Upper lobe of left lung (tissue), 6 donors: ENCODE results near the gene D2HGDH. TPM values are rescaled to one million over a fixed set of nuclear protein-coding genes. Genes with fewer than 3 reads are reported as not detected.

Experiments used
- ATAC-seq, 2 donors: fragments of 200-7000 bp; cut with Tn5 transposase; one replicate each; pipeline ENCODE4 v1.9.1; 2022; ENCODE audit warnings: mild to moderate bottlenecking in 2 of 2, moderate library complexity in 2 of 2; ENCODE audit not compliant: low FRiP score in 2 of 2
- DNase-seq, 2 donors: peaks; one replicate each; pipeline ENCODE4 v3.0.0-alpha.2; 2019 to 2020
- H3K27ac ChIP-seq, 4 donors: fragments of 200-600 bp; sonication (generic); one replicate each; pipeline ENCODE4 v1.5.1; 2016 to 2019
- H3K27me3 ChIP-seq, 4 donors: fragments of 200-600 bp; sonication (generic); one replicate each; pipeline ENCODE4 v1.5.1; 2017 to 2019
- H3K36me3 ChIP-seq, 4 donors: fragments of 200-600 bp; sonication (generic); one replicate each; pipeline ENCODE4 v1.5.1; 2016 to 2019
- H3K4me1 ChIP-seq, 4 donors: fragments of 200-600 bp; sonication (generic); one replicate each; pipeline ENCODE4 v1.5.1; 2018 to 2019
- H3K4me3 ChIP-seq, 4 donors: fragments of 200-600 bp; sonication (generic); one replicate each; pipeline ENCODE4 v1.5.1; 2017 to 2019; ENCODE audit warnings: mild to moderate bottlenecking in 2 of 4, moderate library complexity in 1 of 4
- H3K9me3 ChIP-seq, 4 donors: fragments of 200-600 bp; sonication (generic); one replicate each; pipeline ENCODE4 v1.5.1; 2018 to 2019
- CTCF ChIP-seq, 6 experiments: fragments of 450-650 bp in 4 of 6; fragments of 200-600 bp in 2 of 6; sonication (generic) in 2 of 6; IDR thresholded peaks; one replicate each; pipeline ENCODE4 v1.5.1; 2016 to 2019; ENCODE audit warnings: antibody characterized with exemption in 6 of 6
- EP300 ChIP-seq, 4 donors: sonication (generic); formaldehyde crosslinking; IDR thresholded peaks; one replicate each; pipeline ENCODE4 v1.5.1; 2017; ENCODE audit warnings: antibody characterized with exemption in 4 of 4, control low read depth in 2 of 4
- POLR2A ChIP-seq, 4 donors: fragments of 450-650 bp; IDR thresholded peaks; one replicate each; pipeline ENCODE4 v1.5.1; 2016 to 2017; ENCODE audit warnings: antibody characterized with exemption in 4 of 4, mild to moderate bottlenecking in 2 of 4
- POLR2AphosphoS5 ChIP-seq, 2 donors: sonication (generic); formaldehyde crosslinking; IDR thresholded peaks; one replicate each; pipeline ENCODE4 v1.5.1; 2017; ENCODE audit warnings: antibody characterized with exemption in 2 of 2
- WGBS, 2 donors: methylation state at CpG; one replicate each; pipeline ENCODE4 v1.1.5; 2017 to 2018; 5-methylcytosine and 5-hydroxymethylcytosine counted together
- total RNA-seq, 6 donors: library from RNA; depleted of rRNA in 4 of 6; stranded (reverse); fragments of >200 nt in 4 of 6; gene quantifications; one replicate each; pipeline versions ENCODE4 v1.1.0 to v1.2.1, GENCODE V29; 2016 to 2021
- donor health status: DM: no; HTN: no; CAD: no; lungs with moderate emphysema.
- donor health status: DM: no; HTN: yes; CAD: no; lungs with severe emphysema.

Gene D2HGDH
- total RNA-seq, 6 donors from 2014 or later = 12.5 to 155 (median 35.8) TPM

GRCh38 chr2:241774419-241775222 is 40.2 kb downstream of the D2HGDH start:
- Histone ChIP-seq H3K4me1 (peaks cover 7 to 14% (median 9%) of the 10 kb centered on the region in 4 donors), H3K9me3 (no peaks in the 10 kb centered on the region), H3K27ac (no peak overlapping the region), H3K36me3 (no peaks in the 10 kb centered on the region), H3K4me3 (no peak overlapping the region), H3K27me3 (peaks cover 0 to 2% (median 0%) of the 10 kb centered on the region in 4 donors)
- WGBS, 2 donors = 52 to 66% methylated on average over 5 to 35 of the region's 40 CpGs
- DNase-seq (peak in 1 of 2 donors; percentile 84), ATAC-seq (no peak)
- TF ChIP-seq EP300 (IDR thresholded peaks at IDR 0.05) = no peak
- no peak for TF ChIP-seq POLR2A (IDR thresholded peaks at IDR 0.05)
- no peak for TF ChIP-seq POLR2AphosphoS5 (IDR thresholded peaks at IDR 0.05)
- TF ChIP-seq CTCF (IDR thresholded peaks at IDR 0.05) = no peak

- Histone ChIP-seq H3K4me3 (no peak overlapping the region), H3K27me3 (peaks cover 0 to 2% (median 0%) of the 10 kb centered on the region in 4 donors), H3K36me3 (no peaks in the 10 kb centered on the region), H3K9me3 (peaks cover 0 to under 1% (median 0%) of the 10 kb centered on the region in 4 donors), H3K27ac (no peak overlapping the region), H3K4me1 (peaks cover 7 to 14% (median 9%) of the 10 kb centered on the region in 4 donors)
- TF ChIP-seq POLR2A (IDR thresholded peaks at IDR 0.05) = no peak
- no peak for TF ChIP-seq POLR2AphosphoS5 (IDR thresholded peaks at IDR 0.05)
- no peak for TF ChIP-seq CTCF (IDR thresholded peaks at IDR 0.05)
- TF ChIP-seq EP300 (IDR thresholded peaks at IDR 0.05) = no peak
- WGBS, 2 donors = 76 to 81% methylated on average over 21 to 34 of the region's 34 CpGs
- ATAC-seq (no peak), DNase-seq (peak; percentile 15 to 61)
Observed at GRCh38 chr2:241775223-241776177, 41.1 kb downstream of the D2HGDH start.

GRCh38 chr2:241776336-241777169 is 42.1 kb downstream of the D2HGDH start, which contains the start of gene GAL3ST2:
TSS of gene GAL3ST2 (plus strand) at chr2:241776822. CDS start at chr2:241776956, 134 bp downstream.
- peaks cover 0 to 6% (median 2%) of the 10 kb centered on the region in 4 donors for H3K9me3 ChIP-seq
- H3K36me3 ChIP-seq = no peaks in the 10 kb centered on the region
- H3K27me3 ChIP-seq = peaks cover 0 to 2% (median 0%) of the 10 kb centered on the region in 4 donors
- H3K4me3 ChIP-seq = no peak within 1 kb of the TSS
- H3K27ac ChIP-seq = no peak within 1 kb of the TSS
- peak in 1 of 2 donors; percentile 79 for DNase-seq
- 77 to 82% methylated on average over 14 to 27 of the region's 27 CpGs for WGBS, 2 donors
- H3K4me1 ChIP-seq = peaks cover 3 to 6% (median 4%) of the 10 kb centered on the region in 4 donors
- ATAC-seq = peak in 1 of 2 donors; percentile 13
- TF ChIP-seq POLR2A (IDR thresholded peaks at IDR 0.05) = no peak
- no peak for TF ChIP-seq CTCF (IDR thresholded peaks at IDR 0.05)
- TF ChIP-seq EP300 (IDR thresholded peaks at IDR 0.05) = no peak
- no peak for TF ChIP-seq POLR2AphosphoS5 (IDR thresholded peaks at IDR 0.05)

GRCh38 chr2:241777170-241777685 is 42.8 kb downstream of the D2HGDH start:
- 75 to 79% methylated on average over 15 to 18 of the region's 22 CpGs for WGBS, 2 donors

More at GRCh38 chr2:241777170-241777685, 42.8 kb downstream of the D2HGDH start:
- ATAC-seq (no peak), DNase-seq (peak; percentile 12 to 65)
- Histone ChIP-seq H3K4me1 (no peaks in the 10 kb centered on the region), H3K4me3 (no peak overlapping the region), H3K27me3 (peaks cover 0 to 2% (median 0%) of the 10 kb centered on the region in 4 donors), H3K36me3 (no peaks in the 10 kb centered on the region), H3K9me3 (peaks cover 0 to 6% (median 2%) of the 10 kb centered on the region in 4 donors), H3K27ac (no peak overlapping the region)
- TF ChIP-seq EP300 (IDR thresholded peaks at IDR 0.05) = no peak
